ENCODE results near the gene GALT.
A peak's percentile ranks its signal among the peaks of the same experiment; 100 is the strongest.

Gene GALT

DNA sequence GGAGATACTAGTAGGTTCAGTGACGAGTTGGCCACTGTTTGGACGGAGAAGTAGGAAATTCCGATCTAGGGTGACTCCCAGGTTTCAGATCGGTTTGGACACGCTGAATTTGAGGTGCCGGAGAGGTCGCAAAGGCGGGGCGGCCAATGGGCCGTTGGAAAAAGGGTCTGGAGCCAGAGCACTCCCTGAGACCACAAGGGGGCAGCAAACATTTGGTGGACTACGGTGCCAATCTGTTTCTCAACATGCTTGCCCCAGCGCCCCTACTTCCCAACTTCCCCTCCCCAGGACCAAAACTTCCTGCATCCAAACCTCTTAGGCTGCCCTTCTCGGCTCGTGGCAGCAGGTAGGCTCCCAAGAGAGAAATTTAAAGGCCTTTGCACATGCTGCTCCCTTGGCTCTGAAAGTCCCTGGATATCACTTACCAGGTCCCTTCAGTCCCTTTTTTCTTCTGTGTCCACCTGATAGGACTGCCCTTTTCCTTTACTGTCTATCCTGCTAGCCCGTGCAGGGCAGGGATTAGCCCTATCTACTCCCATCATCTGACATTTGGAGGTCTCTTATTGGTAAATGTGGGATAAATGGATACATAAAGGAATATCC, 33.6 kb upstream of the GALT start:
- H3K4me3 ChIP-seq (ENCODE audit: low read length) = peak overlapping the region; percentile 93

DNA sequence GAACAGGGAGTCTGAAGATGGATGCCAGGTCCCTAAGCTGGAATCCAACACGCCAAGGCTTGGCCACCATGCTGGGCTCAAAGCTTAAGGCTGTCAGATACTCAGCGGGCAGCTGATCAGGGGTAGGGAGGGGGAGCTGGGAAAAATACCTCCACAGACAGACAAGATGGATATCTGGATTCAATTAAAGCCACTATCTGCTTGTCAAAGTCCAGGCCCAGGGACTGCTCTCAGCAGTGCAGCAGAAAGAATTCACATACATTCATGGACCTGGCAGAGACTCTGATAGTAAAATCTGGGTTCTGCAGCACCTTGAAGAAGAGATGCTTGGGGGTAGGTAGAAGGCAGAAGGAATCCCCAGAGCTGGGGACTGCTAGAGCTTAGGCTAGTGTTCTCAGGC, 31.3 kb upstream of the GALT start:
- Histone ChIP-seq H3K4me3 (ENCODE audit: low read length) (no peak overlapping the region), H3K4me1 (ENCODE audit: control insufficient read depth, insufficient read depth, low read length) (peaks cover 13% of the 10 kb centered on the region), H3K9ac (ENCODE audit: low read length) (no peak overlapping the region), H3K27me3 (ENCODE audit: control insufficient read depth, insufficient read depth, low read length) (no peaks in the 10 kb centered on the region), H3K36me3 (ENCODE audit: control insufficient read depth, insufficient read depth, low read length) (peaks cover 28% of the 10 kb centered on the region), H3K27ac (ENCODE audit: low read depth, low read length) (no peak overlapping the region)

More for the DNA sequence above, 33.6 kb upstream of the GALT start:
- Histone ChIP-seq H3K27ac (ENCODE audit: low read depth, low read length) (peak overlapping the region; percentile 71), H3K27me3 (ENCODE audit: control insufficient read depth, insufficient read depth, low read length) (no peaks in the 10 kb centered on the region), H3K4me1 (ENCODE audit: control insufficient read depth, insufficient read depth, low read length) (peaks cover 6% of the 10 kb centered on the region), H3K9ac (ENCODE audit: low read length) (no peak overlapping the region), H3K36me3 (ENCODE audit: control insufficient read depth, insufficient read depth, low read length) (peaks cover 27% of the 10 kb centered on the region)

DNA sequence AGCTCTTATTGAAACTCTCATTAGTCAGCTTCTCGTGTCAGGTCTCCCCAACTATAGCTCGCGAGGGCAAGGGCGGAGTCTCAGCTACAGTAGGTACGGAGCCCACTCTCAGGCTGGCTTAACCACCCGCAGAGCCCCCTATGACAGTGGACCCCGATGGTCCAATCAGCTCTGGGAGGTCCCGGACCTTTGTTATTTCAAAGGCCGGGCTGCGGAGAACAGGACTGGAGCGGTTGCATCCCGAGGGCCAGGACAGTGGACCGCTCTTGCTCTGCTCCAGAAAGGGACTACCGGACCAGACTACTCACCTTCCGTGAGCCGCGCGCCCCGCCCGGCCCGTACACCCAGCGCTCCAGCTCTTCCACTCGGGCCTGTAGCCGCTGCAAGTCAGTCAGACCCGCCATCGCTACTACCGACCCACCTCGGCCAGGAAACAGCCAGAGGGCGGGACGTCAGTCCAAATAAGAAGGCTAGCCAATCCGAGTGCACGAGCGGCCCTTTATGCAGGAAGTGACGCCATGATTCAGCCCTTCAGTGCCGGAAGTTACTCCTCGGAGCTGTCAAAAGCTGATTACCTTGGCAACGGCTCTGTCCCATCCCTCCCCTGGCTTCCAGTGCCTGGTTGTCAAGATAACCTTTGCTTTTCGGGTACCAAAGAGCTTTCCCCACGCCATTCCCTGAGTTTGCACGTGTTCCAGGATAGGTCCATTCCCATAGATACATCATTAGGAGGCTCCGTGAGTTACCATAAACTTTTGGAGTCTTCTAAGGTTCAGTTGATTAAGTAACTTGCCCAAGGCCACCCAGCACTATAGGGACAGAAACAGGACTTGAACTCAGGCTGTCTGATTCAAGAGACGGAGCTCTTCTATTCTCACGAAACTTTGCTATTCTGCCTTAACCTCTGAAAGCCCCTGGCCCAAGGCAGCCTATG, 26.1 kb upstream of the GALT start, which contains the start of gene DCTN3:
Gene DCTN3 (minus strand): TSS at position 435 of the 934 bp plus-strand sequence. CDS start 31 bp downstream, at position 404.
- Histone ChIP-seq H3K9ac (ENCODE audit: low read length) (peak within 1 kb of the TSS; percentile 25), H3K36me3 (ENCODE audit: control insufficient read depth, insufficient read depth, low read length) (peaks cover 20% of the 10 kb centered on the region), H3K27me3 (ENCODE audit: control insufficient read depth, insufficient read depth, low read length) (peaks cover 21% of the 10 kb centered on the region), H3K4me3 (ENCODE audit: low read length) (peak within 1 kb of the TSS; percentile 94), H3K27ac (ENCODE audit: low read depth, low read length) (no peak within 1 kb of the TSS), H3K4me1 (ENCODE audit: control insufficient read depth, insufficient read depth, low read length) (peaks cover 11% of the 10 kb centered on the region)

DNA sequence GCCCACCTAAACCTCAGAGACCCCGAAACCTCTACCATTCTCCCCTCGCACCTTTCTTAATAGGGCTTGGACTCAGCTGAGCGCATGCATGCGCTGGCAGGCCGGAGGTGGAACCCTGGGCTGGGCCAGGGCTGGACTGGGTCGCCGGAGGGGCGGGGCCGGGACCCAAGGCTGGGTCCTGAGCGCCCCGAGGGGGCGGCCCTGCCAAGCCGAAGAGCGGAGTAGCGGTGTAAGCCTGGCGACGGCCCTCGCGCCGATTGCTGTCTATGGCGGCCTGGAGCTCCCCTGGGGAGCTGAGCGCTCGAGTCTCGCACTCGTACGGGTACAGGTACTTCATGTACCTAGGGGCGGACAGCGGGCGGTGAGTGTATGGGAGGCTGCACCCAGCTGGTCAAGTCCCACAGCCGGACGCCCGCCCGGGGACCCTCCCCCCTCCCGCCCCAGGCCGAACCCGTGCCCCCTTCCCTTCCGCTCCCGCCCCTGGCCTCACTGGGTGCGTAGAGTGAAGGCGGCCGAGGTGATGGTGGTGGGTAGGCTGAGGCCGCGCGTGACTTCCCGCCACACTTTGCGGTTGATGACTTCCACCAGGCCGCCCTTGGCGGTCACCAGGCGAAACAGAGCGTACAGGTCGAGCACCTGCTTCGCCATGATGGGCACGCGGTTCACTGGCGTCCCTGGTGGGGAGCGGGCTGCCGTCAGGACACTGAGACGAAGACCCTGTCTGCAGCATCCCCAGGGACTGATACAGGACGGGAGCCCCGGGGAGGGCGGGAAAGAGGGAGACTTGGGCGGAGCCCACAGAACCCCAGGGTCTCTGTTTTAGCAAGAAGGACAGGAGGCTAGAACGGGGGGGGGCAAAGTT, 22.9 kb upstream of the GALT start:
- Histone ChIP-seq H3K36me3 (ENCODE audit: control insufficient read depth, insufficient read depth, low read length) (no peaks in the 10 kb centered on the region), H3K27me3 (ENCODE audit: control insufficient read depth, insufficient read depth, low read length) (peaks cover 51% of the 10 kb centered on the region), H3K4me3 (ENCODE audit: low read length) (no peak overlapping the region), H3K27ac (ENCODE audit: low read depth, low read length) (no peak overlapping the region), H3K9ac (ENCODE audit: low read length) (no peak overlapping the region), H3K4me1 (ENCODE audit: control insufficient read depth, insufficient read depth, low read length) (peaks cover 14% of the 10 kb centered on the region)

DNA sequence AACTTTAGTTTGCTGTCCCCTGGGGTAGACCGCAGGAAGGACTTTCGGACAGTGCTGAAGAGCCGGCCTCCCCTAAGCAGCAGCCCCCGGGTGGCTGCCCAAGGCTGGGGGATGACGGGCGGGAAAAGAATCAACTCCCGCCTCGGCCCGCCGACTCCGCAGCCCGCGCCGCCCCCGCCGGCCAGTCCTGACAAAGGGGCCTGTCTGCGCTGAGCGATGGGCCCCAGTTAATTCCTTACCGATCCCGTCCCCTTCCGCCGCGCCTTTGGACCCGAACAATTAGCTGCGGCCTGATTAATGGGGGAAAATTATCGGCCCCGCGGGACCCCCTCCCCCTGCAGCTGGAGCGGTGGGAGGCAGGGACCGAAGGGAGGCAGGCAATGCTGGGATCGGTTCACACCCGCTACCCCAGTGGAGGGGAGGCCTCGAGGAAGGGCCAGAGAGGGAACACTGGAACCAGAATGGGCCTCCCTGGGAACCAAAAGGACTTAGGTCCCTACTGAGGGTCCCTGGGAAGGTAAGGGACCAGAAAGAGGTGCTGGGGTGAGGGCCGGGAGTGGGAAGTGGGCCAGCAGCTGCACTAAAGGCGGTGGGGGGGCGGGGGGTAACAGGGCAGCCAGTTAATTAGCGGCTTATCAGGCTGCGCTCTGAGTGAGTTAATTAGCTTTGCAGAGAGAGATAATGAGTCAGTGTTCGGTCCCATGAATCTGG, 21.8 kb upstream of the GALT start:
- H3K36me3 ChIP-seq (ENCODE audit: control insufficient read depth, insufficient read depth, low read length) = no peaks in the 10 kb centered on the region
- no peak overlapping the region for H3K9ac ChIP-seq (ENCODE audit: low read length)
- peaks cover 12% of the 10 kb centered on the region for H3K4me1 ChIP-seq (ENCODE audit: control insufficient read depth, insufficient read depth, low read length)
- no peak overlapping the region for H3K4me3 ChIP-seq (ENCODE audit: low read length)
- peaks cover 58% of the 10 kb centered on the region for H3K27me3 ChIP-seq (ENCODE audit: control insufficient read depth, insufficient read depth, low read length)
- H3K27ac ChIP-seq (ENCODE audit: low read depth, low read length) = no peak overlapping the region

DNA sequence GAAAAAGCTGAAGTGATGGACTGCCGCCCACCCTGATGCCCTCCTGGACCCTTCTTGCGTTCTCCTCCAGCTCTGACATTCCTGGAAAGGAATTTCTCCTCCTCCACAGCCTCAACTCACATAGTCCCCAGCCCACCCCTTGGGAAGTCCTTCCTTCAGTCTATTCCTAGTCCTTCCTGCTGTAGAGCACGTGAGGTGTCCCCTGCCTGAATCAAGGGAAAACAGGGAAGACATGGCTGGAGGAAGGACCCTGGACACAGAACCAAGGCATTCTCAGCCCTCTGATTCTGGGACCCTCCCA, 21.3 kb upstream of the GALT start:
- peaks cover 62% of the 10 kb centered on the region for H3K27me3 ChIP-seq (ENCODE audit: control insufficient read depth, insufficient read depth, low read length)
- H3K4me3 ChIP-seq (ENCODE audit: low read length) = no peak overlapping the region
- H3K27ac ChIP-seq (ENCODE audit: low read depth, low read length) = no peak overlapping the region

DNA sequence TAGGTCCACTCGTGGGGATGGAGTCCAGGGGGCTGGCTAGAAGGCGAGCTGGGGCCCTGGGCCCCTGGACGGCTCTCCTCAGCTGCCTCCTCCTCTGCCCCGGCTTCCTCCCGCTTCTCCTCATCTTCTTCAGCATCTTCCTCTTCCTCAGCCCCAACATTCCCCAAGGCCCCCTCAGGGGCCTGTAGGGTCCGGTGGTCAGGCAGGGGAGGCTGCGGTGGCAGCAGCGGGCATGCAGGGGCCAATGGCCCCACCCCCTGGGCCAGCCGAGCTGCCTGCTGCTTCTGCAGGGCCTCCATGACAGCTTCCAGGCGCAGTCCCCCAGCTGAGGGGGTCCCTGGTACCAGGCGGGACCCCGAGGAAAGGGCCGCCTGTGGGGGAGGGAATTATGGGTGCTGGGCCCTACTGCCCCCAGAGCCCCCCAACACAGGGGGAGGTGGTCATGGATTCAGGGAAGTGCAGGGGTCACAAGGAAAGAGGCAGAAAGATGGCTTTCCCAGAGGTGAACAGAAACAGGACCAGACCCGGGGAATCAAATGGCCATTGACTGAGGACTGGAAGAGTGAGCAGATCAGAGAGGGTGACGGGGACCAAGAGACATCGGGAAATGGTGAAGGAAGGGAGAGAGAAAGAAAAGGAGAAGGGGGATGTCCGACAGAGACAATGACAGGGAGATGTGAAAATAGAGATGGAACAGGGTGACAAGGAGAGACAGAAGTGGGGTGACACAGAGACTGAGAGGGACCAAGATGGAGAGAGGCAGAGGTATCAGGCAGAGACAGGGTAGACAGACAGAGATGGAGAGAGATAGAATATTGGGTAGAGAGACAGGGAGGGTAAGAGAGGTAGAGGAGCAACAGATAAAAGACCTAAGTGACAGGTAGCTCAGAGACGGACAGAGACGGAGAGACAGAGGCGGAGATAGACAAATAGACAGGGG, 18.5 kb upstream of the GALT start:
- H3K36me3 ChIP-seq (ENCODE audit: control insufficient read depth, insufficient read depth, low read length) = no peaks in the 10 kb centered on the region
- H3K27ac ChIP-seq (ENCODE audit: low read depth, low read length) = no peak overlapping the region
- H3K27me3 ChIP-seq (ENCODE audit: control insufficient read depth, insufficient read depth, low read length) = peaks cover 62% of the 10 kb centered on the region
- no peak overlapping the region for H3K9ac ChIP-seq (ENCODE audit: low read length)
- H3K4me3 ChIP-seq (ENCODE audit: low read length) = peak overlapping the region; percentile 53
- peaks cover 5% of the 10 kb centered on the region for H3K4me1 ChIP-seq (ENCODE audit: control insufficient read depth, insufficient read depth, low read length)

More for the DNA sequence above, 21.3 kb upstream of the GALT start:
- Histone ChIP-seq H3K36me3 (ENCODE audit: control insufficient read depth, insufficient read depth, low read length) (no peaks in the 10 kb centered on the region), H3K9ac (ENCODE audit: low read length) (no peak overlapping the region), H3K4me1 (ENCODE audit: control insufficient read depth, insufficient read depth, low read length) (peaks cover 9% of the 10 kb centered on the region)

DNA sequence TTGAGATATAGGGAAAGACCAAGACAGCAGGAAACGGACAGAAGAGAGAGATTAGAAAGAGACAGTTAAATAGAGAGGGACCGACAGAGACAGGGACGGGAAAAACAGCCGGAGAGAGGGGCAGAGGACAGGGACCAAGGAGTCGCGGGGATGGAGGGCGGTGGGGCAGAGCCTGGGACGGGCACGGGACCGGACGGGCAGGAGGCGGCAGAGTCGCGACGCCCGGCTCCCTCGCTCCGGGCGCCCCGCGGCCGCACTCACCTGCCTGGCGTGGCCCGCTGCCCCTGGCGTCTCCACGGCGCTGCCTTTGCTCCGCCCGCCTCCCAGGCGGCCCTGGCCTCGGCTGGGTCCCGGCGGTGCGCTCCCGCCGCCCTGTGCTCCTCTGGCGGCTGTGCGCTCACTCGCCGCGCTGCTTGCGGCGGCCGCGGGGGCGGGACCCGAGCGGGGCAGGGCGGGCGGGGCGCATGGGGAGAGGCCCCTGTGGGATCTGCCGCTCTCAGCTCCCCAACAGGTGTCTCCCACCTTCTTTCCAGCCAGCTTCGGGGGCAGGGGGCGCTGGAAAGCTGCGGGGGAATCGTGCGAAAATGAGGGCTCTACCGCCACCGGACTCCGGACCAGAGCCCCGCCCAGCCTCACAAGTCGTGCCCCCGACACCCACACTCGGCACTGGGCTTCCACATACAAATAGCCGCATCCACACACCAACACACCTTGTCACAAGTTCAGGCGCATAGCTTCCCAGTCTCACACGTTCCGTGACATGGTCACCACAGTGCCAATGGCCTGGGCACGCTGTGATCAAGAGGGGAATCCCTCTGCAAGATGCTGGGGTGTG, 17.6 kb upstream of the GALT start, which contains the start of gene ARID3C:
Gene ARID3C (minus strand): TSS at position 411 of the 835 bp plus-strand sequence. CDS start 1,052 bp downstream, outside the sequence.
- peak within 1 kb of the TSS; percentile 53 for H3K4me3 ChIP-seq (ENCODE audit: low read length)

DNA sequence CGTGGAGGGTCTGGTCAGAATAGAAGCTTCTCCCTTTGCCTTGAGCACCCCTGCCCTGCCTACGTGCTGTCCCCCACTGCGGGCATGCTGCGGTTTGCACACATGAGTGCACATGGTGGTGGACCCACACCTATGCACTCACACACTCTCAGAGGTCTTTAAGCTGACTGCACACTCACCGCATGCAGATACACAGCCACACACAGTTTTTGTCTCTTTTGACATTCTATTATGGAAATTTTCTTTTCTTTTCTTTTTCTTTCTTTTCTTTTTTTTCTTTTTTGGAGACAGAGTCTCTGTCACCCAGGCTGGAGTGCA, 17.0 kb upstream of the GALT start:
- H3K4me1 ChIP-seq (ENCODE audit: control insufficient read depth, insufficient read depth, low read length) = peaks cover 5% of the 10 kb centered on the region
- peaks cover 53% of the 10 kb centered on the region for H3K27me3 ChIP-seq (ENCODE audit: control insufficient read depth, insufficient read depth, low read length)
- no peaks in the 10 kb centered on the region for H3K36me3 ChIP-seq (ENCODE audit: control insufficient read depth, insufficient read depth, low read length)
- H3K4me3 ChIP-seq (ENCODE audit: low read length) = peak overlapping the region; percentile 40
- no peak overlapping the region for H3K9ac ChIP-seq (ENCODE audit: low read length)
- no peak overlapping the region for H3K27ac ChIP-seq (ENCODE audit: low read depth, low read length)

More for the DNA sequence above, 17.6 kb upstream of the GALT start, which contains the start of gene ARID3C:
- Histone ChIP-seq H3K4me1 (ENCODE audit: control insufficient read depth, insufficient read depth, low read length) (peaks cover 5% of the 10 kb centered on the region), H3K27me3 (ENCODE audit: control insufficient read depth, insufficient read depth, low read length) (peaks cover 56% of the 10 kb centered on the region), H3K36me3 (ENCODE audit: control insufficient read depth, insufficient read depth, low read length) (no peaks in the 10 kb centered on the region), H3K27ac (ENCODE audit: low read depth, low read length) (no peak within 1 kb of the TSS), H3K9ac (ENCODE audit: low read length) (no peak within 1 kb of the TSS)

DNA sequence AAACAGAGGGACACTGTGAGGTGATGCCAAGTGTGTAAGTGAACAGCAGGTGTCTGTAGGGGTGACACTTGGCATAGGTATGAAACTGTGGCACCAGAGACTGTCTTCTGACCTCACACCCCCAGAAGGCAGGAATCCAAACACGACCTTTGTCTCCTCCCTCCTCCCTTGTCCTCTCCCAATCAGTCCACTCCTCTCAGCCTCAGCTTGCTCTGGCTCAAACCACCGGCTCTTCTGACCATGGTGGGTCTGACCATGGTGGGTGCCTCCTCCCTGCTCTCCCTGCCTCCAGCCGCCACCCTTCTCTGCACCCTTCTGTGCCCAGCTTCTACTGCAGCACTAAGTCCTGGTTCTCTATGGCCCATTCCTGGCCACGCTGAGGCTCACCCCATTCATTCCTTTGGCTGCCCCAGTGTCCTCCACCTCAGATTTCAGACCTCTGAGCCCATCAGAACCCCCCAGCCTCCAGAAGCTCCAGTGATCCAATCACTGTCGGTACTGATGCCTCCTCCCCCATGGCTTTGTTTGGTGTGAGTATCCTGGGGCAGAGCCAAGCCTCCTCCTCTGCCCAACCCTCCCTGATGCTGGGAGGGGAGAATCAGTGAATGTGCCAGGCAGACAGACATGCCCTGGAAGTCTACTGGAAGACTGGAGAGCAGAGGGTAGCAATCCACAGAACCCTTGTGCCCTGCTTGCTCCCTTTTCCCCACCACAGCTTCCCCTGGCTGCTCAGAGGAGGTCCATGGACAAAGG, 15.9 kb upstream of the GALT start:
- Histone ChIP-seq H3K27me3 (ENCODE audit: control insufficient read depth, insufficient read depth, low read length) (peaks cover 45% of the 10 kb centered on the region), H3K9ac (ENCODE audit: low read length) (no peak overlapping the region)

More for the DNA sequence above, 15.9 kb upstream of the GALT start:
- H3K4me1 ChIP-seq (ENCODE audit: control insufficient read depth, insufficient read depth, low read length) = peaks cover 5% of the 10 kb centered on the region
- peaks cover 7% of the 10 kb centered on the region for H3K36me3 ChIP-seq (ENCODE audit: control insufficient read depth, insufficient read depth, low read length)
- H3K4me3 ChIP-seq (ENCODE audit: low read length) = no peak overlapping the region
- no peak overlapping the region for H3K27ac ChIP-seq (ENCODE audit: low read depth, low read length)
